SIG-M5 (cell line): Measurements from ENCODE around the gene APMAP.
"Not testable (repeated sequence)": the region's sequence is repeated elsewhere in the genome, so short reads cannot be mapped to it uniquely, and the experiment has no call there.

ENCODE experiments used
- DNase-seq: peaks from one replicate; lab custom pipeline; 2025; lab: John Stamatoyannopoulos, UW

Gene APMAP

GRCh38 chr20:24930724-24931688 lies 61.5 kb downstream of the APMAP start:
- DNase-seq = not testable (repeated sequence)

- not testable (repeated sequence) for DNase-seq
Observed at GRCh38 chr20:24929867-24930723, 62.5 kb downstream of the APMAP start.

- not testable (repeated sequence) for DNase-seq
Observed at GRCh38 chr20:24929259-24929658, 63.3 kb downstream of the APMAP start.

DNA sequence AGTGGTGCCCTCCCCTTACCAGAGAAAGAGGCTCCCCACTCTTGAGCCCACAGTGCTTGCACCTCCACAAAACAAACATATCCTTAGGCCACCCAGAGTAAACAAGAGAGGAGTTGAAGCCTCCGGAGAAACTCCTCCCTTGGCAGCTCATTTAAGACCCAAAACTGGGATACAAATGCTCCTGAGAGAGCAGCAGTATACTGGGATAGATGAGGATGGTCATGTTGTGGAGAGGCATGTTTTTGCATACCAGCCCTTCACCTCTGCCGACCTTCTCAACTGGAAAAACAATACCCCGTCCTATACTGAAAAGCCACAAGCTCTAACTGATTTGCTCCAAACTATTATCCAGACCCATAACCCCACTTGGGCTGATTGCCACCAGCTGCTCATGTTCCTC lies 71.8 kb downstream of the APMAP start:
- DNase-seq = not testable (repeated sequence)

DNA sequence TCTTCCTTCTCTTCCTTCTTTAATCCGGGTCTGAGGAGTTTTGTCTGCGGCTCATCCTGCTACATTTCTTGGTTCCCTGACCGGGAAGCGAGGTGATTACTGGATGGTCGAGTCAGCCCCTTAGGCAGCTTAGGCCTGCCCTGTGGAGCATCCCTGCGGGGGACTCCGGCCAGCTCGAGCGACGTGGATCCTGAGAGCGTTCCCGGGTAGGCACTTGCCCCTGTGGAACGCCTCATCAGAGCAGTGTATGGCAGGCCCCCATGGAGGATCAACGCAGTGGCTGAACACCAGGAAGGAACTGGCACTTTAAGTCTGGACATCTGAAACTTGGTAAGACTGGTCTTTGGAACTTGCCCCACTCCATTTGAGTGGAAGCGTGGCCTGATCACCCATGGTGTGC lies 72.9 kb downstream of the APMAP start:
- not testable (repeated sequence) for DNase-seq

- no peak for DNase-seq
Observed at GRCh38 chr20:24918579-24919566, 73.7 kb downstream of the APMAP start.

DNA sequence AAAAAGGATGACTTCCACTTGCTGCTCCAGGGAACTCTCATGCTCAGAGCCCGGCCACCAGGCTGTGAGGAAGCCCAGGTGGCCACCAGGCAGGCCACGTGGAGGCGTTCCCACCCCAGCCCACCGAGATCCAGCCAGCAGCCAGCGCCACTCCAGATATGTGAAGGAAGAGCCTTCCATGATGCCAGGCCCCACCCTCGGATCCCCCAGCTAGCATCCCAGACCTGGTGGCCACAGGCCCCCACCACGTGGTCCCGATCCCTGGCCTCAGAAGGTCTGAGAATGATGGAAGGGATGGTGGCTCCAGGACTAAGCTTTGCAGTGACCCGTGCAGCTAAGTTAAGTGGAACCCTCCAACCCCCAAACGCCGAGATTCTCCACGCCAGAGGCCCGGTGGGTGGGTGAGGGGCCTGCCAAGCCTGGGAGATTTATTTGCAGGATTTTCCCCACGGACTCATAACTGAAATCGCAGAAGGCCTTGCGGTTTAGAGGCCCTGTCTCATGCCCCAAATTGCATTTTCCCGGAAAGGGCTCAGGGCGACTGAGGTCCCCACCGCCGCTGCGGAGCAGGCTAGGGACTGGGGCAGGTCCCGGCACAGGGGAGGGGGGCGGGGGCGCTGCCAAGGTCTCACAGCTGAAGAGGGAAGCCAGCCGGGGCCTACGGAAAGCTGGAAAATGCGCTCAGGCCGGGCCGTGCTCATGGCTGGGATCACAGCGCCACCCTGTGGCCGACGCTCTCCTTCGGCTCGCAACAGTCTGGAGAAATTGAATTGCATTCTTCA lies 74.6 kb downstream of the APMAP start:
- no peak for DNase-seq

- DNase-seq = no peak
Observed at GRCh38 chr20:24917056-24917455, 75.5 kb downstream of the APMAP start.

DNA sequence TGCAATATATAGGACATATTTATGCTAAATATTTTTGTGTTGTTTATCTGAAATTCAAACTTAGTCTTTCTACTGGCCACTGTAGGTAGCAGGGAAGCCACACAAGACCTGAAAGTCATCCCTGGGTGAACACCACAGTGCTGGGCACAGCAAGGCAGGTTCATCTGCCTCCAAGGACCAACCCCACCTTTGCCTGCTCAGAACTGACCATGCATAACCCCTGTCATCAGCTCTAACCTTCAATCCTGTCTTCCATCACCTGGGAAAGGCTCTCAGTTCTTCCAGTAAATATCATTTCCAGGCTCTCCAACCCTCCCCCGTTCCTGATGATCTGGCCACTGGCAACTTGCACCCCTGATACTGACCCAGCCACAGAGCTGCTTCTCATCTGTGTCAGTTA lies 76.1 kb downstream of the APMAP start:
- no peak for DNase-seq

GRCh38 chr20:24915892-24916291 lies 76.7 kb downstream of the APMAP start:
- DNase-seq = no peak

DNA sequence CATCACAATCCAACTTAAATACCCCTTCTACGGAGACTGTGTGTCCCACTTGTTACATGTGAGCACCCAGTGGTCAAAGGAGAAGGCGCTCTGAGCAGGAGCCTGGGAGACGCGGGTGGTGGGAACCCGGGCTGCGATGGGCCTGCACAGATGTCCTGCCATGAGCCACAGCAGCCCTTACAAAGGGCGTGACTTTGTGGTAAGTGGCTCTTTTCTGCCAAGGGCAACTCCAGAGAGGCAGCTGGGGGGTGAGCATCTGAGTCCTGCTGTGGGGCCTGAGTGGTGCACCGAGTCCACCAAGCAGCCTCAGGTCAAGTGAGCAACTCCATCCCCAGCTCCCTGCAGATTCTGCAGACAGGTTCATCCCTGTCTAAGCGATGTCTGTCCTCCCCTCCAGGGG lies 77.1 kb downstream of the APMAP start:
- DNase-seq = no peak

- no peak for DNase-seq
Observed at GRCh38 chr20:24914388-24915241, 77.9 kb downstream of the APMAP start.

DNA sequence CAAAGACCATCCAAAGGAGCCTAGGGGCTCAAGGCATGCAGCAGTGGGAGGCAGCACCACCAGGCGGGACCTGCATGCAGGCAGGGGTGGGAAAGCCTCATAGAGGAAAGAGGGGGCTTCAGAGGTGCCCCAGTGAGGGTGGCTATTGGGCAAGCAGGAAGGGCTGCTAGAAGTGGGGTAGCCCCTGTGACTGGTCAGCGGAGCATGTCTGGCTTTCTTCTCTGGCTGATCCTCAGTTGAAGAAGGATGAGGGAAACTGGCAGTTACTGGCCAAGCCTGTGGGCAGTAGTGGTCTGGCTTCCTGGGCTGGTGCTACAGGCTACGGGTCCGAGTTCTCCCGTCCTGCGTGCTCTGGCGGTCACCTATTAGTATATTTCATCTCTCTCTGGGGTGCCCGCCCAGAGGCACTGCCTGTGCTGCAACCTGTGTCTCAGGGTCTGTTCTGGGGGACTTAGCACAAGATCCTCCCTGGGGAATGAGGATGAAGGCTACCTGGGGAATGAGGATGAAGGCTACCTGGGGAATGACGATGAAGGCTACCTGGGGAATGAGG lies 79.4 kb downstream of the APMAP start:
- no peak for DNase-seq
